Endothelial cell of umbilical vein (primary cell): ENCODE results near the gene CRHR2. TPM values are rescaled to one million over a fixed set of nuclear protein-coding genes. Genes with fewer than 3 reads are reported as not detected.

Source experiments
- BruUV-seq: library from RNA; stranded (reverse); fragments of 400-500 nt; replicated peaks from 2 replicates; lab custom pipeline; 2021; lab: Mats Ljungman, UMichigan
- CTCF ChIA-PET: fragments of 300-600, 350-600 bp; sonication (Branson Sonifier 250); formaldehyde crosslinking; loops from one replicate; lab custom pipeline; 2021; ENCODE audit warnings: antibody characterized with exemption, inconsistent platforms; lab: Charles Lee
- POLR2A ChIA-PET: fragments of 300-600, 350-600 bp; sonication (Branson Sonifier 250); formaldehyde crosslinking; loops from one replicate; lab custom pipeline; 2021; ENCODE audit warnings: antibody characterized with exemption, inconsistent platforms; lab: Charles Lee
- DNase-seq: peaks from one replicate; pipeline ENCODE4 v3.0.0-alpha.2; 2011; ENCODE audit warnings: low read depth, low spot score
- FAIRE-seq: peaks from 2 replicates; lab custom pipeline; 2011; peaks lifted over from hg19 to GRCh38; lab: Jason Lieb, UNC
- H2AFZ ChIP-seq: 2 replicates; pipeline ENCODE4 v1.6.0; 2012; ENCODE audit warnings: low read depth, low read length, control low read depth, inconsistent platforms
- H3K27ac ChIP-seq: 2 replicates; pipeline ENCODE4 v1.5.1; 2011; ENCODE audit warnings: low read depth, mild to moderate bottlenecking, control low read depth, low read length, moderate library complexity; ENCODE audit not compliant: insufficient read depth
- H3K27me3 ChIP-seq, 2 experiments: 2 replicates each; pipeline versions ENCODE4 v1.6.0 to v1.6.1; 2011; ENCODE audit warnings: low read length in 2 of 2, mixed read lengths in 1 of 2; ENCODE audit not compliant: control insufficient read depth in 2 of 2, insufficient read depth in 2 of 2
- H3K36me3 ChIP-seq, 2 experiments: 2 replicates in 1 of 2; 3 replicates in 1 of 2; pipeline ENCODE4 v1.5.1; 2011; ENCODE audit warnings: low read length in 2 of 2, mild to moderate bottlenecking in 1 of 2, moderate library complexity in 1 of 2; ENCODE audit not compliant: control insufficient read depth in 2 of 2, insufficient read depth in 2 of 2; ENCODE audit errors: extremely low read depth in 1 of 2
- H3K4me1 ChIP-seq: 3 replicates; pipeline ENCODE4 v1.5.1; 2011; ENCODE audit warnings: mild to moderate bottlenecking, low read length; ENCODE audit not compliant: control insufficient read depth, insufficient read depth; ENCODE audit errors: extremely low read depth
- H3K4me2 ChIP-seq: 2 replicates; pipeline ENCODE4 v1.6.1; 2011; ENCODE audit warnings: low read length, control low read depth, mixed read lengths; ENCODE audit not compliant: insufficient read depth
- H3K4me3 ChIP-seq, 3 experiments: fragments of 200-600 bp in 1 of 3; sonication (generic), shearing (Covaris generic) in 1 of 3; replicated peaks in 1 of 3; 2 replicates each; pipeline ENCODE4 v1.5.1; 2011 to 2016; ENCODE audit warnings: control low read depth in 3 of 3, low read length in 3 of 3, mild to moderate bottlenecking in 2 of 3, inconsistent platforms in 1 of 3, low read depth in 1 of 3, moderate library complexity in 1 of 3; ENCODE audit not compliant: insufficient read depth in 1 of 3
- H3K79me2 ChIP-seq: 2 replicates; pipeline ENCODE4 v1.6.0; 2012; ENCODE audit warnings: low read length, inconsistent platforms; ENCODE audit not compliant: control insufficient read depth, insufficient read depth
- H3K9ac ChIP-seq: replicated peaks from 2 replicates; pipeline ENCODE3; 2011; ENCODE audit warnings: low read length, control low read depth; ENCODE audit not compliant: insufficient read depth; ENCODE audit errors: extremely low read depth
- H3K9me1 ChIP-seq: replicated peaks from 3 replicates; pipeline ENCODE4 v1.6.0; 2011; ENCODE audit warnings: mild to moderate bottlenecking, low read length; ENCODE audit not compliant: control insufficient read depth, insufficient read depth; ENCODE audit errors: extremely low read depth
- H3K9me3 ChIP-seq: replicated peaks from 2 replicates; pipeline ENCODE4 v1.5.1; 2012; ENCODE audit warnings: low read length, inconsistent platforms; ENCODE audit not compliant: control insufficient read depth, insufficient read depth
- H4K20me1 ChIP-seq: replicated peaks from 2 replicates; pipeline ENCODE3; 2011; ENCODE audit warnings: mild to moderate bottlenecking, low read length; ENCODE audit not compliant: control insufficient read depth, insufficient read depth; ENCODE audit errors: extremely low read depth
- CTCF ChIP-seq, 2 donors: IDR thresholded peaks; 1 replicate in 1 of 2; 2 replicates in 1 of 2; pipeline ENCODE4 v1.5.1; 2011; ENCODE audit warnings: low read length in 2 of 2, mild to moderate bottlenecking in 2 of 2, moderate library complexity in 2 of 2, control low read depth in 1 of 2, inconsistent platforms in 1 of 2, low read depth in 1 of 2; ENCODE audit not compliant: insufficient read depth in 1 of 2; ENCODE audit errors: extremely low read depth in 1 of 2
- EZH2 ChIP-seq: IDR thresholded peaks from 2 replicates; pipeline ENCODE4 v1.6.1; 2012; ENCODE audit warnings: borderline replicate concordance, low read depth, mild to moderate bottlenecking, moderate library complexity, low read length, inconsistent platforms; ENCODE audit not compliant: severe bottlenecking
- FOS ChIP-seq: IDR thresholded peaks from 2 replicates; pipeline ENCODE4 v1.6.1; 2011; ENCODE audit warnings: mild to moderate bottlenecking, low read length, moderate library complexity, borderline replicate concordance; ENCODE audit not compliant: insufficient read depth
- GATA2 ChIP-seq: IDR thresholded peaks from 2 replicates; pipeline ENCODE4 v1.7.0; 2011; ENCODE audit warnings: low read depth, mild to moderate bottlenecking, moderate library complexity, mixed read lengths, low read length; ENCODE audit not compliant: insufficient read length, insufficient read depth
- JUN ChIP-seq: IDR thresholded peaks from 2 replicates; pipeline ENCODE4 v1.6.1; 2011; ENCODE audit warnings: borderline replicate concordance, low read depth; ENCODE audit not compliant: insufficient read length, insufficient read depth
- MAX ChIP-seq: IDR thresholded peaks from 2 replicates; pipeline ENCODE4 v1.6.1; 2011; ENCODE audit not compliant: insufficient read depth, insufficient read length
- MYC ChIP-seq: IDR thresholded peaks from one replicate; pipeline ENCODE4 v1.6.1; 2011; ENCODE audit warnings: mild to moderate bottlenecking, low read depth, low read length
- POLR2A ChIP-seq: IDR thresholded peaks from 2 replicates; pipeline ENCODE4 v1.6.1; 2012; ENCODE audit warnings: low read depth, mild to moderate bottlenecking, control low read depth, low read length
- POLR2AphosphoS5 ChIP-seq: IDR thresholded peaks from 2 replicates; pipeline ENCODE4 v1.6.1; 2012; ENCODE audit warnings: low read depth, mild to moderate bottlenecking, control low read depth, low read length, moderate library complexity; ENCODE audit not compliant: insufficient read depth
- dilution Hi-C: fragments of 300-500 bp; cut with MboI; formaldehyde crosslinking; loops from one replicate; pipeline ENCODE4 v1.15.0; 2019; ENCODE audit warnings: low sequenced_read_pairs; ENCODE audit not compliant: extremely low pct_ligation_motif_present
- intact Hi-C: fragments of 100-400 bp; cut with micrococcal nuclease; formaldehyde crosslinking; loops from one replicate; pipeline ENCODE4 v1.10.0; 2022
- polyA plus RNA-seq, 4 experiments: library from polyadenylated mRNA; depleted of rRNA in 3 of 4; stranded (reverse) in 3 of 4; unstranded in 1 of 4; fragments of >200 nt; gene quantifications; 2 replicates each; pipeline versions ENCODE4 v1.2.1 to v1.2.3, GENCODE V29; 2011 to 2012; ENCODE audit warnings: missing spikeins in 1 of 4
- total RNA-seq: library from RNA; stranded (reverse); gene quantifications from 2 replicates; pipeline ENCODE4 v1.2.3, GENCODE V29; 2021

The CRHR2 gene
- total and polyA plus RNA-seq, 2 donors (not counting 3 experiments of a cell fraction or from before 2014, with no cell fraction given) = not detected

GRCh38 chr7:30635798-30636197 is 46.5 kb downstream of the CRHR2 start:
- no peaks in the 10 kb centered on the region for H3K4me1 ChIP-seq
- ChIA-PET POLR2A (no interaction called here), CTCF (no interaction called here)
- no peak overlapping the region for H3K4me3 ChIP-seq
- H3K9me1 ChIP-seq = no peaks in the 10 kb centered on the region
- dilution Hi-C loops = no loop called here
- BruUV-seq = no TSS peak
- H3K9ac ChIP-seq = no peak overlapping the region
- no peaks in the 10 kb centered on the region for H3K27me3 ChIP-seq
- TF ChIP-seq EZH2 (no peak), CTCF (IDR thresholded peaks at IDR 0.05; ENCODE audit: extremely low read depth in 1 of 2, insufficient read depth in 1 of 2, low read depth in 1 of 2, low read length in 2 of 2) (no peak), MYC (no peak), MAX (no peak), FOS (no peak), GATA2 (no peak), POLR2A (no peak), POLR2AphosphoS5 (no peak), JUN (no peak)
- no peak overlapping the region for H3K4me2 ChIP-seq
- no peaks in the 10 kb centered on the region for H3K9me3 ChIP-seq
- no peaks in the 10 kb centered on the region for H4K20me1 ChIP-seq
- H2AFZ ChIP-seq = no peak overlapping the region
- intact Hi-C loops = no loop called here
- peaks cover 2% of the 10 kb centered on the region for H3K79me2 ChIP-seq
- DNase-seq (no peak), FAIRE-seq (no peak)
- H3K27ac ChIP-seq = no peak overlapping the region
- H3K36me3 ChIP-seq = peaks cover 21 to 25% of the 10 kb centered on the region in 2 experiments
